ENCODE measurements around the gene ZNF112. TPM values are rescaled to one million over a fixed set of nuclear protein-coding genes. Genes with fewer than 3 reads are reported as not detected.

Gene ZNF112
- total RNA-seq, 1 experiment from 2014 or later, result 3.3 TPM

- no peaks in the 10 kb centered on the region for H3K79me2 ChIP-seq (ENCODE audit: insufficient read depth, low read length)
- H3T11ph ChIP-seq (ENCODE audit: low read length), result no peak overlapping the region
- H2BK20ac ChIP-seq (ENCODE audit: low read depth, low read length, poor library complexity, severe bottlenecking), result no peak overlapping the region
- no peaks in the 10 kb centered on the region for H3K27me3 ChIP-seq (ENCODE audit: insufficient read depth, low read length)
- TF ChIP-seq CTCF (conservative IDR thresholded peaks at IDR 0.05), result no peak
- H3K4me2 ChIP-seq (ENCODE audit: insufficient read depth, insufficient read length, low read length), result peak overlapping the region; percentile 80
- H2BK120ac ChIP-seq (ENCODE audit: low read depth, low read length, poor library complexity, severe bottlenecking), result no peak overlapping the region
- DNase-seq, result no peak
- H4K91ac ChIP-seq (ENCODE audit: insufficient read length, low read depth, low read length), result no peak overlapping the region
- H2BK12ac ChIP-seq (ENCODE audit: insufficient read length, low read depth, low read length), result no peak overlapping the region
- no peak overlapping the region for H3K18ac ChIP-seq (ENCODE audit: insufficient read length, low read depth, low read length)
- no peak overlapping the region for H3K56ac ChIP-seq (ENCODE audit: insufficient read length, low read depth, low read length)
- H2AFZ ChIP-seq (ENCODE audit: low read length), result no peak overlapping the region
- Mint-ChIP-seq H3K4me3 (peak overlapping the region; percentile 82 to 89; a peak in 4 of 5 replicates), H3K36me3 (ENCODE audit: insufficient read depth in 1 of 3, low read depth in 3 of 3) (peaks cover 18 to 24% (median 23%) of the 10 kb centered on the region in 3 experiments; a peak in 6 of 7 replicates), H3K27me3 (ENCODE audit: low read depth) (peaks cover 7% of the 10 kb centered on the region), H3K4me1 (peaks cover 0 to 11% of the 10 kb centered on the region in 2 experiments; a peak in 3 of 4 replicates), H3K27ac (no peak overlapping the region), H3K9me3 (peaks cover 12 to 18% of the 10 kb centered on the region in 2 experiments)
- H3K27ac ChIP-seq (ENCODE audit: insufficient read length, low read depth, low read length), result no peak overlapping the region
- H2AK5ac ChIP-seq (ENCODE audit: insufficient read length, low read length), result no peak overlapping the region
- peaks cover 3% of the 10 kb centered on the region for H3K23me2 ChIP-seq (ENCODE audit: insufficient read length, low read depth, low read length, poor library complexity, severe bottlenecking)
- H3K23ac ChIP-seq (ENCODE audit: insufficient read length, low read depth, low read length), result no peak overlapping the region
- H3K9ac ChIP-seq (ENCODE audit: extremely low read depth, insufficient read length, low read length), result no peak overlapping the region
- no peak overlapping the region for H2BK5ac ChIP-seq (ENCODE audit: insufficient read length, low read length)
- no CpG with 5 or more reads among the region's 4 CpGs for WGBS (ENCODE audit: extremely low coverage, insufficient read length, low lambda C conversion rate)
- no peaks in the 10 kb centered on the region for H4K20me1 ChIP-seq (ENCODE audit: control insufficient read depth, insufficient read depth, insufficient read length)
- no peaks in the 10 kb centered on the region for H3K9me3 ChIP-seq (ENCODE audit: control insufficient read depth, low read depth, low read length)
- H4K8ac ChIP-seq (replicated peaks; ENCODE audit: insufficient read length, low read depth, low read length), result no peak overlapping the region
- H4K5ac ChIP-seq (ENCODE audit: insufficient read length, low read depth, low read length), result no peak overlapping the region
- H3K79me1 ChIP-seq (ENCODE audit: insufficient read depth, low read depth, low read length, poor library complexity, severe bottlenecking), result no peaks in the 10 kb centered on the region
- H2BK15ac ChIP-seq (ENCODE audit: low read depth, low read length), result no peak overlapping the region
- no peak overlapping the region for H3K14ac ChIP-seq (ENCODE audit: insufficient read depth, low read length)
- H3K4ac ChIP-seq (ENCODE audit: low read depth, low read length), result no peak overlapping the region
- H3K4me1 ChIP-seq (ENCODE audit: insufficient read depth, low read length), result no peaks in the 10 kb centered on the region
Measured at GRCh38 chr19:44303320-44303719, 53.2 kb downstream of the ZNF112 start.
